ENCODE data around the gene TIPIN. TPM values are rescaled to one million over a fixed set of nuclear protein-coding genes. Genes with fewer than 3 reads are reported as not detected.

The TIPIN gene
- polyA plus RNA-seq, 1 donor from 2014 or later: 7.4 TPM

DNA sequence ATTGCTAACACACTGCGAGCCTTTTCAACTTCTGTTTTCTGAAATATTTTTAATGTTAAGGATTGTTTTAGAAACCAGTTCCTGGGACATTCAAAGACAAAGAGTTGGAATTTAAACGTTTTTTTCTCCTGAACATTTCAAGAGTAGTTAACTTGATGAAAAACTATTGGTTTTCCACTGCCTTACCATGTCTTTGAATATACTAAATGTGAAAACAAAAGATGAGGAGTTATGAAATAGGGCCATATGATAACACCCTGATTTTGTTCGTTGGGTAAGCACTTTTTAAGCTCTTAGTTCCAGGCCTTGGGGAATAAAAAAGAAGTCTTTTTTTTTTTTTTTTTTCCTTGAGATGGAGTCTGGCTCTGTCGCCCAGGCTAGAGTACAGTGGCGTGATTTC, 60.3 kb downstream of the TIPIN start:
- H3K79me2 ChIP-seq (replicated peaks; ENCODE audit: insufficient read depth, low read length): peaks cover 3% of the 10 kb centered on the region
- H3K36me3 ChIP-seq (ENCODE audit: insufficient read depth, low read length): no peaks in the 10 kb centered on the region
- no peak overlapping the region for H2AFZ ChIP-seq (ENCODE audit: low read depth, low read length)
- H3K4me3 ChIP-seq (ENCODE audit: low read length): no peak overlapping the region
- H3K27me3 ChIP-seq (ENCODE audit: insufficient read depth, low read depth, low read length): no peaks in the 10 kb centered on the region
- no peak overlapping the region for H3K27ac ChIP-seq (ENCODE audit: low read length)
- no peaks in the 10 kb centered on the region for H3K9me3 ChIP-seq (ENCODE audit: low read length)
- no peaks in the 10 kb centered on the region for H3K9me2 ChIP-seq (ENCODE audit: insufficient read depth, low read length)
- TF ChIP-seq MXI1 (conservative IDR thresholded peaks at IDR 0.05; ENCODE audit: poor library complexity, severe bottlenecking) (no peak), POLR2AphosphoS5 (IDR thresholded peaks at IDR 0.05) (no peak), TAF1 (IDR thresholded peaks at IDR 0.05; ENCODE audit: low read depth) (no peak), RAD21 (conservative IDR thresholded peaks at IDR 0.05) (no peak), EP300 (conservative IDR thresholded peaks at IDR 0.05; ENCODE audit: poor library complexity, severe bottlenecking) (no peak), SMC3 (conservative IDR thresholded peaks at IDR 0.05; ENCODE audit: poor library complexity) (no peak), EZH2 (IDR thresholded peaks at IDR 0.05; ENCODE audit: borderline replicate concordance, insufficient read depth, low read length, poor library complexity, severe bottlenecking) (no peak)
- TF ChIP-seq, protein P1, sequence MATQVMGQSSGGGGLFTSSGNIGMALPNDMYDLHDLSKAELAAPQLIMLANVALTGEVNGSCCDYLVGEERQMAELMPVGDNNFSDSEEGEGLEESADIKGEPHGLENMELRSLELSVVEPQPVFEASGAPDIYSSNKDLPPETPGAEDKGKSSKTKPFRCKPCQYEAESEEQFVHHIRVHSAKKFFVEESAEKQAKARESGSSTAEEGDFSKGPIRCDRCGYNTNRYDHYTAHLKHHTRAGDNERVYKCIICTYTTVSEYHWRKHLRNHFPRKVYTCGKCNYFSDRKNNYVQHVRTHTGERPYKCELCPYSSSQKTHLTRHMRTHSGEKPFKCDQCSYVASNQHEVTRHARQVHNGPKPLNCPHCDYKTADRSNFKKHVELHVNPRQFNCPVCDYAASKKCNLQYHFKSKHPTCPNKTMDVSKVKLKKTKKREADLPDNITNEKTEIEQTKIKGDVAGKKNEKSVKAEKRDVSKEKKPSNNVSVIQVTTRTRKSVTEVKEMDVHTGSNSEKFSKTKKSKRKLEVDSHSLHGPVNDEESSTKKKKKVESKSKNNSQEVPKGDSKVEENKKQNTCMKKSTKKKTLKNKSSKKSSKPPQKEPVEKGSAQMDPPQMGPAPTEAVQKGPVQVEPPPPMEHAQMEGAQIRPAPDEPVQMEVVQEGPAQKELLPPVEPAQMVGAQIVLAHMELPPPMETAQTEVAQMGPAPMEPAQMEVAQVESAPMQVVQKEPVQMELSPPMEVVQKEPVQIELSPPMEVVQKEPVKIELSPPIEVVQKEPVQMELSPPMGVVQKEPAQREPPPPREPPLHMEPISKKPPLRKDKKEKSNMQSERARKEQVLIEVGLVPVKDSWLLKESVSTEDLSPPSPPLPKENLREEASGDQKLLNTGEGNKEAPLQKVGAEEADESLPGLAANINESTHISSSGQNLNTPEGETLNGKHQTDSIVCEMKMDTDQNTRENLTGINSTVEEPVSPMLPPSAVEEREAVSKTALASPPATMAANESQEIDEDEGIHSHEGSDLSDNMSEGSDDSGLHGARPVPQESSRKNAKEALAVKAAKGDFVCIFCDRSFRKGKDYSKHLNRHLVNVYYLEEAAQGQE (IDR thresholded peaks at IDR 0.05; ENCODE audit: borderline replicate concordance): no peak
- H4K20me1 ChIP-seq (ENCODE audit: insufficient read depth): no peaks in the 10 kb centered on the region
- peak overlapping the region; percentile 32 for H3K4me2 ChIP-seq (ENCODE audit: low read length)
- no peaks in the 10 kb centered on the region for H3F3A ChIP-seq (ENCODE audit: insufficient read depth, low read length, poor library complexity, severe bottlenecking)
- no peak overlapping the region for H3K9ac ChIP-seq (ENCODE audit: low read length)

DNA sequence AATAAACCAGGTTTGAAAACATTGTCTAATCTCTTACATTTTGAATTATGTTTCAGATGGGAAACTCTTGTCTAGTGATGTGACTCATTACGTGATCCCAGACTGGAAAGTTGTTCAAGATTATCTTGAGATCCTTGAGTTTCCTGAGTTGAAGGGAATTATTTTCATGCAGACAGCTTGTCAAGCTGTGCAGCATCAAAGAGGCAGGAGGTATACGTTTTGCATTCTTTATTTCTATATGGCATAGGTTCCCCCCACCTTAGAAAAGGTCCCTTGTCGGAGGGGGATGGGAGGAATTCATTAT, 61.6 kb downstream of the TIPIN start:
- H3K27ac ChIP-seq (ENCODE audit: low read length): no peak overlapping the region
- TF ChIP-seq, protein P2, sequence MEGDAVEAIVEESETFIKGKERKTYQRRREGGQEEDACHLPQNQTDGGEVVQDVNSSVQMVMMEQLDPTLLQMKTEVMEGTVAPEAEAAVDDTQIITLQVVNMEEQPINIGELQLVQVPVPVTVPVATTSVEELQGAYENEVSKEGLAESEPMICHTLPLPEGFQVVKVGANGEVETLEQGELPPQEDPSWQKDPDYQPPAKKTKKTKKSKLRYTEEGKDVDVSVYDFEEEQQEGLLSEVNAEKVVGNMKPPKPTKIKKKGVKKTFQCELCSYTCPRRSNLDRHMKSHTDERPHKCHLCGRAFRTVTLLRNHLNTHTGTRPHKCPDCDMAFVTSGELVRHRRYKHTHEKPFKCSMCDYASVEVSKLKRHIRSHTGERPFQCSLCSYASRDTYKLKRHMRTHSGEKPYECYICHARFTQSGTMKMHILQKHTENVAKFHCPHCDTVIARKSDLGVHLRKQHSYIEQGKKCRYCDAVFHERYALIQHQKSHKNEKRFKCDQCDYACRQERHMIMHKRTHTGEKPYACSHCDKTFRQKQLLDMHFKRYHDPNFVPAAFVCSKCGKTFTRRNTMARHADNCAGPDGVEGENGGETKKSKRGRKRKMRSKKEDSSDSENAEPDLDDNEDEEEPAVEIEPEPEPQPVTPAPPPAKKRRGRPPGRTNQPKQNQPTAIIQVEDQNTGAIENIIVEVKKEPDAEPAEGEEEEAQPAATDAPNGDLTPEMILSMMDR (IDR thresholded peaks at IDR 0.05; ENCODE audit: poor library complexity, severe bottlenecking): no peak
- no peak for TF ChIP-seq POLR2AphosphoS5 (IDR thresholded peaks at IDR 0.05)
- no peak for TF ChIP-seq EP300 (conservative IDR thresholded peaks at IDR 0.05; ENCODE audit: poor library complexity, severe bottlenecking)

More for the DNA sequence above, 61.6 kb downstream of the TIPIN start:
- no peaks in the 10 kb centered on the region for H3K27me3 ChIP-seq (ENCODE audit: insufficient read depth, low read depth, low read length)
- peak overlapping the region; percentile 72 for H3K9ac ChIP-seq (ENCODE audit: low read length)
- H3K9me3 ChIP-seq (ENCODE audit: low read length): no peaks in the 10 kb centered on the region
- peak overlapping the region; percentile 67 for H3K4me3 ChIP-seq (ENCODE audit: low read length)
- H3K36me3 ChIP-seq (ENCODE audit: insufficient read depth, low read length): no peaks in the 10 kb centered on the region
- H4K20me1 ChIP-seq (ENCODE audit: insufficient read depth): no peaks in the 10 kb centered on the region
- H2AFZ ChIP-seq (ENCODE audit: low read depth, low read length): no peak overlapping the region
- H3K4me2 ChIP-seq (ENCODE audit: low read length): peak overlapping the region; percentile 88
- no peaks in the 10 kb centered on the region for H3F3A ChIP-seq (ENCODE audit: insufficient read depth, low read length, poor library complexity, severe bottlenecking)
- H3K9me2 ChIP-seq (ENCODE audit: insufficient read depth, low read length): no peaks in the 10 kb centered on the region
- peaks cover 3% of the 10 kb centered on the region for H3K79me2 ChIP-seq (replicated peaks; ENCODE audit: insufficient read depth, low read length)

All from neural cell (in vitro differentiated cells).